ENCODE data around the gene WDR49. TPM values are rescaled to one million over a fixed set of nuclear protein-coding genes. Genes with fewer than 3 reads are reported as not detected.

WDR49 gene
- 1 to 10 TPM; 1.3 to 2.9 (median 2.4) TPM for polyA plus RNA-seq (ENCODE audit: insufficient read length in 4 of 4)

- no peak for DNase-seq (ENCODE audit: low read depth in 4 of 4, low spot score in 2 of 4)
Observed at GRCh38 chr3:167653760-167654159, at the start of gene WDR49. Gene WDR49 (minus strand): TSS chr3:167653942. CDS start chr3:167653425, 517 bp downstream.

- no peak for DNase-seq (ENCODE audit: low read depth in 4 of 4, low spot score in 2 of 4)
Observed at GRCh38 chr3:167700926-167701325, 47.2 kb upstream of the WDR49 start.

- no peak for DNase-seq (ENCODE audit: low read depth in 4 of 4, low spot score in 2 of 4)
Observed at GRCh38 chr3:167700046-167700445, 46.3 kb upstream of the WDR49 start.

GRCh38 chr3:167694121-167694520 is 40.4 kb upstream of the WDR49 start:
- DNase-seq (ENCODE audit: low read depth in 4 of 4, low spot score in 2 of 4), result no peak

GRCh38 chr3:167691366-167691765 is 37.6 kb upstream of the WDR49 start:
- DNase-seq (ENCODE audit: low read depth in 4 of 4, low spot score in 2 of 4), result no peak

- DNase-seq (ENCODE audit: low read depth in 4 of 4, low spot score in 2 of 4), result peak; percentile 3 to 49 (median 22)
Observed at GRCh38 chr3:167684388-167684993, 30.7 kb upstream of the WDR49 start.

GRCh38 chr3:167679526-167679925 is 25.8 kb upstream of the WDR49 start:
- no peak for DNase-seq (ENCODE audit: low read depth in 4 of 4, low spot score in 2 of 4)

GRCh38 chr3:167675848-167676247 is 22.1 kb upstream of the WDR49 start:
- DNase-seq (ENCODE audit: low read depth in 4 of 4, low spot score in 2 of 4), result no peak

GRCh38 chr3:167673221-167673620 is 19.5 kb upstream of the WDR49 start:
- DNase-seq (ENCODE audit: low read depth in 4 of 4, low spot score in 2 of 4), result no peak

GRCh38 chr3:167671878-167672427 is 18.2 kb upstream of the WDR49 start:
- DNase-seq (ENCODE audit: low read depth in 4 of 4, low spot score in 2 of 4), result no peak

- DNase-seq (ENCODE audit: low read depth in 4 of 4, low spot score in 2 of 4), result no peak
Observed at GRCh38 chr3:167669699-167670098, 16.0 kb upstream of the WDR49 start.

- DNase-seq (ENCODE audit: low read depth in 4 of 4, low spot score in 2 of 4), result no peak
Observed at GRCh38 chr3:167668651-167669050, 14.9 kb upstream of the WDR49 start.

GRCh38 chr3:167666563-167666962 is 12.8 kb upstream of the WDR49 start:
- no peak for DNase-seq (ENCODE audit: low read depth in 4 of 4, low spot score in 2 of 4)

GRCh38 chr3:167662919-167663400 is 9.2 kb upstream of the WDR49 start:
- no peak for DNase-seq (ENCODE audit: low read depth in 4 of 4, low spot score in 2 of 4)

GRCh38 chr3:167657684-167658225 is 4.0 kb upstream of the WDR49 start:
- no peak for DNase-seq (ENCODE audit: low read depth in 4 of 4, low spot score in 2 of 4)

- DNase-seq (ENCODE audit: low read depth in 4 of 4, low spot score in 2 of 4), result no peak
Observed at GRCh38 chr3:167656821-167657220, 3.1 kb upstream of the WDR49 start.

GRCh38 chr3:167653155-167653554 is 587 bp downstream of the WDR49 start:
- DNase-seq (ENCODE audit: low read depth in 4 of 4, low spot score in 2 of 4), result no peak

GRCh38 chr3:167651826-167652225 is 1.9 kb downstream of the WDR49 start:
- DNase-seq (ENCODE audit: low read depth in 4 of 4, low spot score in 2 of 4), result no peak

GRCh38 chr3:167650459-167650858 is 3.3 kb downstream of the WDR49 start:
- no peak for DNase-seq (ENCODE audit: low read depth in 4 of 4, low spot score in 2 of 4)

GRCh38 chr3:167649746-167650145 is 4.0 kb downstream of the WDR49 start:
- no peak for DNase-seq (ENCODE audit: low read depth in 4 of 4, low spot score in 2 of 4)

GRCh38 chr3:167644611-167645010 is 9.1 kb downstream of the WDR49 start:
- DNase-seq (ENCODE audit: low read depth in 4 of 4, low spot score in 2 of 4), result no peak

- no peak for DNase-seq (ENCODE audit: low read depth in 4 of 4, low spot score in 2 of 4)
Observed at GRCh38 chr3:167631471-167631870, 22.3 kb downstream of the WDR49 start.
